Hematopoietic multipotent progenitor cell (in vitro differentiated cells): ENCODE measurements around the gene ZMAT5. TPM values are rescaled to one million over a fixed set of nuclear protein-coding genes. Genes with fewer than 3 reads are reported as not detected.

Experiments used
- DNase-seq, 3 donors: peaks; one replicate each; pipeline ENCODE4 v3.0.0-alpha.2; 2011 to 2015; ENCODE audit warnings: low read depth in 2 of 3, low spot score in 2 of 3
- total RNA-seq: library from RNA; depleted of rRNA; stranded (reverse); fragments of >200 nt; gene quantifications from one replicate; pipeline ENCODE4 v1.2.3, GENCODE V29; 2012

Gene ZMAT5
- total RNA-seq, 1 donor = 25.9 TPM

DNA sequence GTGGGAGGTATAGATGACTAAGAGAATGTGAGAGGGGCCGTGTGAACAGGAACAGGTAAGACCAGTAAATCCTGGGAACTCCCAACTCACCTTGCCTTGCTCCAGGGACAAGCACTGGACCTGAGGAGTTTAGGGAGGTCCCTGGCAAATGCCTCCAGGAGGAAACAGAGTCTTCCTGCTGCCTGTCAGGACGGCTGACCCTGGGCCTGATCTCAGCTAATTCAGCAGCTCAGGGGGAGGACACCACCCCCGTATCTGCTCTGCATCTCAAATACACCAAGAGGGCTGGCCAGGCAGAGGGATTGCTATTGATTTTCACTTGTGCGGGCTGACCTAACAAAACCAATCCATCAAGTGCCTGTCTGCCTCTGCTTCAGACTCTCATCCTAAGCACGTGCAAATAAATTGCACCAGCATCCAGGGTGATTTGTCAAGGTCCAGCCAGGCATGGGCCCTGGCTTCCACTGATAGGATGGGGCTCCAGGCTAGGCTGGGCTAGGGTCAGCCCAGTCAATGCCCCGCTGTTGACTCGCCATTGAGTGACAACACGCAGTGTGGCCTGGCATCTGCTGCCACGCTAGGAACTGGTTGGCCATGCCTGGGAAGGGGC lies 20.7 kb upstream of the ZMAT5 start:
- DNase-seq = no peak

DNA sequence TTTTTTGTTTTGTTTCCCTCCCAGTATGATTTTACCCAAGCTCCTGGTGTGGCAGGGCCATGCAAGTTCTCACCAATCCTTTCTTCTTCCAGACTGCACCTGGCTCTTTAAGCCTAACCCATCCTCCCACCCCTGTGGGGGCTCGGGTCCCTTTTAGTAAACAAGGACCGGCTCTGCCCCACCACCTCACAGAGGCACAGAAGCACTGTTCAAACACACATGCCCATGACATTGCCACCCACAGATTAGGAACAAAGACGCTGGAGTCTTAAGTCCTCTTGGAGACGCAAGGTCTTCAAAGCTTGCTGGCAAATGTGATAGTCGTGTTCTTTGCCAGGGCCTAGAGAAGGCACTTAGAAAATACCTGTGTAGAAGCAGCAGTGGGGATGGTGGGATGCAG lies 19.2 kb upstream of the ZMAT5 start:
- DNase-seq = no peak

DNA sequence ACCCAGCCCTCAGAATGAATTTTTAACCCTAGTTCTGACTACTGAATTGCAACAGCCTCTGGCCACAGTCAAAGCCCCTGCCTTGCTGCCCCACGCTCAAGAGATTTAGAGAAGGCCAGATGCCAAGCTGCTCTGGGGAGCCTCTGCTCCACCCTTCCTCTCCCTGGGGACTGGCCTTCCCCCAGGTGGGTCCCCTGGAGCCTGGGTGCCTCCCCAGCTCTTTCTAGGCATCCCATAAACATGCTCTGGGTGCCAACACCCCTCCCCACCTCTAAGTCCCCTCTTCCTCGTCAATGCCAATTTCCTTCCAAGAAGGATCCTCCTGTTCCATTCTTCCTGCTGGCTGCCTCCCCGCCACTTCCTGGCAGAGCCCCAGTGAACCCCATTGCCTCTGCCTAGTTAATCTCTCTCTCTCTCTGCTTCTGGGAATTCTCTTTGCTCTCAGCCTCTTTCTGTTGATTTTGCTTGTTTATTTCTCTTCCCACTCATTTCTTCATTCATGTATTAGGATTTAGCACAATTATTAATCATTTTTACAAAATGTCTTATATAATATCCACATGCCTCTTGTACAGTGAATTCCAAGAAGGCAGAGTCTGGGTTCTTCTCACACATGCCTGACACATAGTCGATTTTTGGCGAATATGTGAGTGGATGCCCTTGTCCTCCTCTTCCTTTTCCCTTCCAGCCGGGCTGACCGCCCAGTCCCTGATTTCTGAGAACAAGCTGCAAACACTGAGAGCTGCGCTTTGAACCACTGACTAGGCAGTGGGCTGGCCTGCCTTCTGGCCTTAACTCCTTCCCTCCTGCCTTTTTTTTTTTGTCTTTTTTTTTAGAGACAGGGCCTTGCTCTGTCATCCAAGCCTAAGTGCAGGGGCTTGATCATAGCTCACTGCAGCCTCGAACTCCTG lies 17.9 kb upstream of the ZMAT5 start:
- no peak for DNase-seq

GRCh38 chr22:29782061-29782845 lies 15.4 kb upstream of the ZMAT5 start:
- DNase-seq = no peak

GRCh38 chr22:29780748-29781676 lies 14.2 kb upstream of the ZMAT5 start:
- no peak for DNase-seq

- DNase-seq = no peak
Observed at GRCh38 chr22:29780220-29780619, 13.4 kb upstream of the ZMAT5 start.

GRCh38 chr22:29773233-29773632 lies 6.4 kb upstream of the ZMAT5 start:
- no peak for DNase-seq

DNA sequence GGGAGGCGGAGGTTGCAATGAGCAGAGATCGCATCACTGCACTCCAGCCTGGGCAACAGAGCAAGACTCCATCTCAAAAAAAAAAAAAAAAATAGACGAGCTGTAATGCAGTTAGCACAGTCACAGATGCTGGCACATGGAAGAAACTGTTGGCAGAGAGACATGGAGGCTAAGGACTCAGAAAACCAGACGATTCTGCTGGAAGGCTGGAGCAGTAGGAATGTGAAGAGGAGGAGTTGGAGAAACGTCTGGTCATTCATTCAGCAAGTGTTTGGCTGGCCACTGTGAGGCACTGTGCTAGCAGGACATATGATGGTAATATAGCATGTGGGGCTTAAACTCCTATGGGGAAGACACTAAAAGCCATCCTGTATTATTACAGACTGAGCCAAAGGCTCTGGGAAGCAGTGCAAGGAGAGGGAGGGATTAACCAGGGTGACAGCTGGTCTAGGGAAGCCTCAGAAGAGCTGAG lies 5.4 kb upstream of the ZMAT5 start:
- no peak for DNase-seq

GRCh38 chr22:29769723-29770321 lies 3.0 kb upstream of the ZMAT5 start:
- no peak for DNase-seq

DNA sequence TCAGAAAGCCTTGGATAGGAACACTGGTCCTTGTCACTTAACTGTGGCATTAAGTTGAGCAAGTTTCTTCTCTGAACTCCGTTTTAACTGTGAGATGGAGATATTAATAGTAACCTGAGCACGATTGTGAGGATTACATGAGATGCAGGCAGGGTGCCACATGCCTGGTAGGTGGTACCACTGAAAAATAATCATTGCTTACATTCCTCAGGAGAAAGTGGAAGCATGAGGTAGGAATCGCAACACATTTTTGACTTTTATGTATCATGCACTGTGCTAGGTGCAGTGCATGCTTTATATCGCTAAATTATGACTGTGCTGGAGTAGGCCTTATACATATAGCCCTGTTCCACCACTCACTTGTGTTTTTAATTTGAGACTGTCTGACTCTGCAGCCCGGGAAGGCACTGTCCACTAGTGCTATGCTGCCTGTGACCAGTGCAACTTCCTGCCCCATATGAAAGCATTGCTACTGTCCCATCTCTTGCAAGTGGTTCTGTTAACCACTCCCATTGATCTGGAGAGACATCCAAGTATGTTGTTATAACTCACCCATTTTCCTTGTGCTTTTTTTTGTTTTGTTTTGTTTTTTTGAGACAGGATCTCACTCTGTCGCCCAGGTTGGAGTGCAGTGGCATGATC lies 1.4 kb upstream of the ZMAT5 start:
- DNase-seq = no peak

- peak; percentile 90 to 96 (median 91) for DNase-seq
Observed at GRCh38 chr22:29767171-29768051, 604 bp upstream of the ZMAT5 start, which contains the start of gene UQCR10. Gene UQCR10 (plus strand): TSS chr22:29767369. CDS start chr22:29767399, 30 bp downstream.

- DNase-seq = peak in 1 of 3 donors; percentile 41
Observed at GRCh38 chr22:29765905-29766631, 739 bp downstream of the ZMAT5 start.

DNA sequence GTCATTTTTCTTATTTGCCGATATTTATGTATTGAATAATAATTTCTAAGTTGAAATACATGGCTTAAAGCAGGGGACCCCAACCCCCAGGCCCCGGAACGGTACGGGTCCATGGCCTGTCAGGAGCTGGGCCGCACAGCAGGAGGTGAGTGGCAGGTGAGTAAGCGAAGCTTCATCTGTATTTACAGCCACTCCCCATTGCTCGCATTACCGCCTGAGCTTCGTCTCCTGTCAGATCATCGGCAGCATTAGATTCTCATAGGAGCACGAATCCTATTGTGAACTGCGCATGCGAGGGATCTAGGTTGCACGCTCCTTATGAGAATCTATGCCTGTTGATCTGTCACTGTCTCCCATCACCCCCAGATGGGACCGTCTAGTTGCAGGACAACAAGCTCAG lies 4.5 kb downstream of the ZMAT5 start:
- DNase-seq = no peak

- DNase-seq = no peak
Observed at GRCh38 chr22:29758959-29759358, 7.8 kb downstream of the ZMAT5 start.

GRCh38 chr22:29758068-29758622 lies 8.7 kb downstream of the ZMAT5 start:
- no peak for DNase-seq

DNA sequence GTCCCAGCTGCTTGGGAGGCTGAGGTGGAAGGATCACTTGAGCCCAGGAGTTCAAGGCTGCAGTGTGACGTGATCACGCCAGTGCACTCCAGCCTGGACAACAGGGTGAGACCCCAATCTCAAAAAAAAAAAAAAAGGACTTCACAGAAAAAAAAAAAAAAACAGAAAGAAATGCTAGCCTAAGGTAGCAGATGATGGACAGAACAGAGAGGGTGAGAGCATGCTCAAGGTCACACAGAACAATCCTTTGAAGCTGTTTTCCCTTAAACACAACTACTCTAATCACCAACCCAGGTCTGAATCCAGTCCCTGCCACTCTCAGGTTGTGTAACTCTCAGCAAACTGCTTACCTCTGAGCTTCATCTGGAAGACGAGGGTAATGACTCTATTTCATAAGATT lies 9.7 kb downstream of the ZMAT5 start:
- no peak for DNase-seq

- DNase-seq = no peak
Observed at GRCh38 chr22:29756341-29756740, 10.5 kb downstream of the ZMAT5 start.
